Fibroblast of lung (primary cell): ENCODE measurements around the gene ANXA4. TPM values are rescaled to one million over a fixed set of nuclear protein-coding genes. Genes with fewer than 3 reads are reported as not detected.
A peak's percentile ranks its signal among the peaks of the same experiment; 100 is the strongest.

Experiments
- DNase-seq, 2 donors: peaks; one replicate each; pipeline versions ENCODE4 v3.0.0 to v3.0.0-alpha.2; 2010; ENCODE audit warnings: low read depth in 2 of 2
- H2AFZ ChIP-seq: 2 replicates; pipeline ENCODE4 v1.5.1; 2012; ENCODE audit warnings: low read length, control low read depth, inconsistent platforms
- H3K27ac ChIP-seq: 2 replicates; pipeline ENCODE4 v1.5.1; 2011; ENCODE audit warnings: low read length, control low read depth; ENCODE audit not compliant: insufficient read depth
- H3K27me3 ChIP-seq: 2 replicates; pipeline ENCODE4 v1.5.1; 2011; ENCODE audit warnings: mild to moderate bottlenecking, low read length; ENCODE audit not compliant: control insufficient read depth, insufficient read depth
- H3K36me3 ChIP-seq: 2 replicates; pipeline ENCODE4 v1.5.1; 2011; ENCODE audit warnings: low read length; ENCODE audit not compliant: control insufficient read depth, insufficient read depth
- H3K4me1 ChIP-seq: 2 replicates; pipeline ENCODE4 v1.5.1; 2011; ENCODE audit warnings: low read length; ENCODE audit not compliant: control insufficient read depth, insufficient read depth; ENCODE audit errors: extremely low read depth
- H3K4me2 ChIP-seq: 2 replicates; pipeline ENCODE4 v1.5.1; 2011; ENCODE audit warnings: low read length, control low read depth; ENCODE audit not compliant: insufficient read depth; ENCODE audit errors: extremely low read depth
- H3K4me3 ChIP-seq, 4 experiments: fragments of 200-600 bp in 1 of 4; sonication (generic) in 1 of 4; replicated peaks in 1 of 4; 2 replicates each; pipeline ENCODE4 v1.5.1; 2011 to 2016; ENCODE audit warnings: low read length in 4 of 4, low read depth in 3 of 4, mild to moderate bottlenecking in 3 of 4, control low read depth in 2 of 4, inconsistent platforms in 1 of 4, mixed read lengths in 1 of 4; ENCODE audit not compliant: insufficient read depth in 1 of 4; ENCODE audit errors: control extremely low read depth in 1 of 4
- H3K79me2 ChIP-seq: 2 replicates; pipeline ENCODE4 v1.5.1; 2012; ENCODE audit warnings: mild to moderate bottlenecking, low read length, inconsistent platforms; ENCODE audit not compliant: control insufficient read depth, insufficient read depth
- H3K9ac ChIP-seq: 2 replicates; pipeline ENCODE4 v1.5.1; 2011; ENCODE audit warnings: mild to moderate bottlenecking, low read length, control low read depth; ENCODE audit not compliant: insufficient read depth
- H3K9me3 ChIP-seq: 2 replicates; pipeline ENCODE4 v1.5.1; 2012; ENCODE audit warnings: low read depth, low read length; ENCODE audit not compliant: control insufficient read depth, insufficient read depth
- H4K20me1 ChIP-seq: 2 replicates; pipeline ENCODE4 v1.5.1; 2011; ENCODE audit warnings: low read length; ENCODE audit not compliant: control insufficient read depth, insufficient read depth; ENCODE audit errors: extremely low read depth
- EZH2 ChIP-seq: IDR thresholded peaks from 2 replicates; pipeline ENCODE4 v1.5.1; 2012; ENCODE audit warnings: low read length, control low read depth, mild to moderate bottlenecking; ENCODE audit errors: missing control alignments
- polyA plus RNA-seq, 2 donors: library from polyadenylated mRNA; depleted of rRNA in 1 of 2; stranded (reverse) in 1 of 2; unstranded in 1 of 2; fragments of >200 nt; gene quantifications; 2 replicates each; pipeline ENCODE4 v1.2.1, GENCODE V29; 2011 to 2012; ENCODE audit warnings: missing spikeins in 1 of 2
- total RNA-seq: library from RNA; depleted of rRNA; stranded (reverse); fragments of >200 nt; gene quantifications from 2 replicates; pipeline ENCODE4 v1.2.1, GENCODE V29; 2014
- TF ChIP-seq, protein P1 (sequence below), 2 donors: IDR thresholded peaks in 1 of 2; conservative IDR thresholded peaks in 1 of 2; 1 replicate in 1 of 2; 2 replicates in 1 of 2; pipeline ENCODE4 v1.5.1; 2011 to 2012; ENCODE audit warnings: low read length in 2 of 2, control low read depth in 1 of 2, inconsistent platforms in 1 of 2, low read depth in 1 of 2, mild to moderate bottlenecking in 1 of 2

Gene ANXA4
- total and polyA plus RNA-seq, 2 donors (not counting 1 experiment from before 2014, with no cell fraction given) = 98.4 to 114 TPM

DNA sequence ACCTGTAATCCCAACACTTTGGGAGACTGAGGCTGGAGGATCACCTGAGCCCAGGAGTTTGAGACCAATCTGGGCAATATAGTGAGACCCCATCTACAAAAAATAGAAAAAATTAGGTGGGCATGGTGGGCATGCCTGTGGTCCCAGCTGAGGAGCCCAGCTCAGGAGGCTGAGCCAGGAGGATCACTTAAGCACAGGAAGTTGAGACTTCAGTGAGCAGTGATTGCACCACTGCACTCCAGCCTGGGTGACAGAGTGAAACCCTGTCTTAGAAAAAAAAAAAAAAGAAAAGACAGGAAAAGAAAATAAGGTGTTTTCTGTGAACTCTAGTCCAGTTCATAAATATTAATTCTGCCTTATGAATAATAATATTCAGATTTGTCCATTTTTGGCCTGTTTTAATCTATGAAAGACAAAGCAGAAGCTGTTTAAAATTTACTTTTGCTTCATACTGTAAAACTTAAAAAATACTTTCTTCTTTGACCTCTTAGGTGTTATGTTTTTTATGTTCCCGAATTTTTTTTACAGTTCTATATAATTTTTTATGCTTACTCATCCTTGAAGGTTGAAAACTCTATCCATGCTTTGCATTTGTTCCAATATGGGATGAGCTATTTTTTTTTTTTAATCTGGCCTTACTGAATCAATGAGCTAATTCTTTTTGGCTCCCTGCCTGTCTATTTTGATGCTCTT lies 8.4 kb upstream of the ANXA4 start:
- H3K4me2 ChIP-seq = no peak overlapping the region
- TF ChIP-seq, protein P1, sequence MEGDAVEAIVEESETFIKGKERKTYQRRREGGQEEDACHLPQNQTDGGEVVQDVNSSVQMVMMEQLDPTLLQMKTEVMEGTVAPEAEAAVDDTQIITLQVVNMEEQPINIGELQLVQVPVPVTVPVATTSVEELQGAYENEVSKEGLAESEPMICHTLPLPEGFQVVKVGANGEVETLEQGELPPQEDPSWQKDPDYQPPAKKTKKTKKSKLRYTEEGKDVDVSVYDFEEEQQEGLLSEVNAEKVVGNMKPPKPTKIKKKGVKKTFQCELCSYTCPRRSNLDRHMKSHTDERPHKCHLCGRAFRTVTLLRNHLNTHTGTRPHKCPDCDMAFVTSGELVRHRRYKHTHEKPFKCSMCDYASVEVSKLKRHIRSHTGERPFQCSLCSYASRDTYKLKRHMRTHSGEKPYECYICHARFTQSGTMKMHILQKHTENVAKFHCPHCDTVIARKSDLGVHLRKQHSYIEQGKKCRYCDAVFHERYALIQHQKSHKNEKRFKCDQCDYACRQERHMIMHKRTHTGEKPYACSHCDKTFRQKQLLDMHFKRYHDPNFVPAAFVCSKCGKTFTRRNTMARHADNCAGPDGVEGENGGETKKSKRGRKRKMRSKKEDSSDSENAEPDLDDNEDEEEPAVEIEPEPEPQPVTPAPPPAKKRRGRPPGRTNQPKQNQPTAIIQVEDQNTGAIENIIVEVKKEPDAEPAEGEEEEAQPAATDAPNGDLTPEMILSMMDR (conservative IDR thresholded peaks at IDR 0.05 in 1 of 2, IDR thresholded peaks at IDR 0.05 in 1 of 2; ENCODE audit: low read depth in 1 of 2, low read length in 2 of 2) = no peak
- TF ChIP-seq EZH2 = no peak
- H3K9me3 ChIP-seq = no peaks in the 10 kb centered on the region
- no peak overlapping the region for H3K9ac ChIP-seq
- H3K4me3 ChIP-seq = no peak overlapping the region
- no peaks in the 10 kb centered on the region for H3K27me3 ChIP-seq
- H4K20me1 ChIP-seq = no peaks in the 10 kb centered on the region
- H3K36me3 ChIP-seq = no peaks in the 10 kb centered on the region
- peaks cover 3% of the 10 kb centered on the region for H3K4me1 ChIP-seq
- H2AFZ ChIP-seq = no peak overlapping the region
- no peak overlapping the region for H3K27ac ChIP-seq
- no peaks in the 10 kb centered on the region for H3K79me2 ChIP-seq
- DNase-seq = peak in 1 of 2 donors; percentile 28

DNA sequence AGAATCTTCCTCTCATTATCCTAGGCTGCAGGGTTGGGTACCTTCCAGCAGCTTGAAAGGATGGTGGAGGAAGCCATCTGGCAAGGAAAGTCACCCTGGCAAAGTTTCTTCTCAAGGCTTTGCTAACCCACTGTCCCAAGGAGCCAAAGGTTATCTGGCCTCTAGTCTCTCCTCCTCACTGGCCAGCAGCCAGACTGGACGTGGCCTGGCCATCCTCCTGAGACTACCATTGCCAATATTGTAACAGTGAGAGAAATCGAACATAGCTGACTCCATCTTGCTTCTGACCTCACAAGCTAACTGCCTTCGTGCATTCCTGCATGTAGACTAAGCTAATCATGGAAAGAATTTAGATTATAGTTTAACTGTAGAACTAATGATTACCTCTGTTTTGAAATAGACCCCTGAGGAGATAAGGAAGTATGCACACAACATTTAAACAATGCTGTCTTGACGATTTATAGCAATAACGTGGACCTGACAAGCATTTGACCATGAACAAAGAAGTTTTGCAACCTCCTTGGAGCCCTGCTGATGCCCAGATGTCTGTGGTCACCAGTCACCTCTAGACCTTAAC lies 7.8 kb upstream of the ANXA4 start:
- TF ChIP-seq, protein P1 (conservative IDR thresholded peaks at IDR 0.05 in 1 of 2, IDR thresholded peaks at IDR 0.05 in 1 of 2; ENCODE audit: low read depth in 1 of 2, low read length in 2 of 2) = no peak
- TF ChIP-seq EZH2 = no peak
- H3K79me2 ChIP-seq = no peaks in the 10 kb centered on the region
- peak overlapping the region; percentile 25 for H2AFZ ChIP-seq
- H3K27ac ChIP-seq = no peak overlapping the region
- H3K9ac ChIP-seq = no peak overlapping the region
- no peaks in the 10 kb centered on the region for H3K36me3 ChIP-seq
- no peaks in the 10 kb centered on the region for H3K9me3 ChIP-seq
- H3K4me2 ChIP-seq = no peak overlapping the region
- no peak overlapping the region for H3K4me3 ChIP-seq
- peaks cover 3% of the 10 kb centered on the region for H3K4me1 ChIP-seq
- H4K20me1 ChIP-seq = no peaks in the 10 kb centered on the region
- H3K27me3 ChIP-seq = no peaks in the 10 kb centered on the region
- DNase-seq = peak in 1 of 2 donors; percentile 27

DNA sequence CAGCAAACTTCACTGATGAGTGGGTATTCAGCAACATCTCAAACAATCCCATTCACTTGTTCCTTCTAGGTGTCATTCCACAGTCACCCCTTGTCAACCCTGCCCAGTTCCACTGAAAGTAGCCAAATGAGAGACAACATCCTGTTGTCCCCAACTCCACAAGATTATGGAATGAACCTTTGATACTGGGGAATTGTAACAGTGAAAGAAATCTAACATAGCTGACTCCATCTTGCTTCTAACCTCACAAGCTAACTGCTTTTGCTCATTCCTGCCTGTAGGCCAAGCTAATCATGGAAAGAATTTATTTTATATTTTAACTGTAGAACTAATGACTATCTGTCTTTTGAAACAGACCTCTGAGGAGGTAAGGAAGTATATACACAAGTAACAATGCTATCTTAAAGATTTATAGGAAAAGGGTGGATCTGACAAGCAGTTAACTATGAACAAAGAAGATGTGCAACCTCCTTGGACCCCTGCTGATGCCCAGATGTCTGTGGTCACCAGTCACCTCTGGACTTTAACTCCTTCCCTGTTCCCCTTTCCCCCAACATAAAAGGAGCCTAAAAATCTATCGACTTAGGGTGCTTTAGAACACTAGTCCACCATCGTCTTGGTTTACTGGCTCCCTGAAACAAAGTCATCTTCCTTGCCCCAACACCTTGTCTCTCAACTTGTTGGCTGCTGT lies 6.9 kb upstream of the ANXA4 start:
- Histone ChIP-seq H3K27ac (no peak overlapping the region), H3K4me2 (no peak overlapping the region), H3K27me3 (no peaks in the 10 kb centered on the region), H3K36me3 (no peaks in the 10 kb centered on the region), H3K9ac (no peak overlapping the region), H3K9me3 (no peaks in the 10 kb centered on the region), H4K20me1 (no peaks in the 10 kb centered on the region), H2AFZ (no peak overlapping the region), H3K79me2 (no peaks in the 10 kb centered on the region), H3K4me3 (no peak overlapping the region), H3K4me1 (peaks cover 3% of the 10 kb centered on the region)
- TF ChIP-seq, protein P1 (conservative IDR thresholded peaks at IDR 0.05 in 1 of 2, IDR thresholded peaks at IDR 0.05 in 1 of 2; ENCODE audit: low read depth in 1 of 2, low read length in 2 of 2) = no peak
- DNase-seq = no peak
